Measurements from ENCODE around the gene SLC10A3. TPM values are rescaled to one million over a fixed set of nuclear protein-coding genes. Genes with fewer than 3 reads are reported as not detected.

The SLC10A3 gene
- total and polyA plus RNA-seq, 2 donors (not counting 3 experiments of a cell fraction or from before 2014, with no cell fraction given): 21.9 to 22.6 TPM

GRCh38 chrX:154487518-154488290, 2.7 kb downstream of the SLC10A3 start:
- H3K4me2 ChIP-seq (ENCODE audit: insufficient read depth, low read length): no peak overlapping the region
- dilution Hi-C loops (cut with MboI; ENCODE audit: extremely low pct_ligation_motif_present, low sequenced_read_pairs) (no loop called here), intact Hi-C loops (cut with micrococcal nuclease) (no loop called here)
- BruUV-seq (replicated peaks): no TSS peak
- no peaks in the 10 kb centered on the region for H3K9me3 ChIP-seq (replicated peaks; ENCODE audit: control insufficient read depth, insufficient read depth, low read length)
- ChIA-PET CTCF (interaction anchor here (1.4 kb wide), 1 partner anchor 39 kb away, joined by 4 read pairs; no protein-coding TSS in a partner anchor), POLR2A (interaction anchor here (0.5 to 1.2 kb wide), 2 partner anchors 9 to 12 kb away, joined by 3 to 5 read pairs; partner anchors contain the start of gene LAGE3)
- no peak overlapping the region for H3K27ac ChIP-seq (ENCODE audit: insufficient read depth, low read depth, low read length)
- DNase-seq (ENCODE audit: low read depth, low spot score) (no peak), FAIRE-seq (no peak)
- no peaks in the 10 kb centered on the region for H3K27me3 ChIP-seq (ENCODE audit: control insufficient read depth in 2 of 2, insufficient read depth in 2 of 2, low read length in 2 of 2)
- no peaks in the 10 kb centered on the region for H3K36me3 ChIP-seq (ENCODE audit: control insufficient read depth in 2 of 2, extremely low read depth in 1 of 2, insufficient read depth in 2 of 2, low read length in 2 of 2)
- H2AFZ ChIP-seq (ENCODE audit: low read depth, low read length): no peak overlapping the region
- peaks cover 3% of the 10 kb centered on the region for H3K4me1 ChIP-seq (ENCODE audit: control insufficient read depth, extremely low read depth, insufficient read depth, low read length)
- H3K9me1 ChIP-seq (replicated peaks; ENCODE audit: control insufficient read depth, extremely low read depth, insufficient read depth, low read length): no peaks in the 10 kb centered on the region
- H3K4me3 ChIP-seq (replicated peaks in 1 of 3; ENCODE audit: insufficient read depth in 1 of 3, low read depth in 1 of 3, low read length in 3 of 3): no peak overlapping the region
- H3K79me2 ChIP-seq (ENCODE audit: control insufficient read depth, insufficient read depth, low read length): peaks cover 10% of the 10 kb centered on the region
- H4K20me1 ChIP-seq (replicated peaks; ENCODE audit: control insufficient read depth, extremely low read depth, insufficient read depth, low read length): no peaks in the 10 kb centered on the region
- no peak for TF ChIP-seq MAX (IDR thresholded peaks at IDR 0.05; ENCODE audit: insufficient read depth, insufficient read length)
- TF ChIP-seq, protein P1, sequence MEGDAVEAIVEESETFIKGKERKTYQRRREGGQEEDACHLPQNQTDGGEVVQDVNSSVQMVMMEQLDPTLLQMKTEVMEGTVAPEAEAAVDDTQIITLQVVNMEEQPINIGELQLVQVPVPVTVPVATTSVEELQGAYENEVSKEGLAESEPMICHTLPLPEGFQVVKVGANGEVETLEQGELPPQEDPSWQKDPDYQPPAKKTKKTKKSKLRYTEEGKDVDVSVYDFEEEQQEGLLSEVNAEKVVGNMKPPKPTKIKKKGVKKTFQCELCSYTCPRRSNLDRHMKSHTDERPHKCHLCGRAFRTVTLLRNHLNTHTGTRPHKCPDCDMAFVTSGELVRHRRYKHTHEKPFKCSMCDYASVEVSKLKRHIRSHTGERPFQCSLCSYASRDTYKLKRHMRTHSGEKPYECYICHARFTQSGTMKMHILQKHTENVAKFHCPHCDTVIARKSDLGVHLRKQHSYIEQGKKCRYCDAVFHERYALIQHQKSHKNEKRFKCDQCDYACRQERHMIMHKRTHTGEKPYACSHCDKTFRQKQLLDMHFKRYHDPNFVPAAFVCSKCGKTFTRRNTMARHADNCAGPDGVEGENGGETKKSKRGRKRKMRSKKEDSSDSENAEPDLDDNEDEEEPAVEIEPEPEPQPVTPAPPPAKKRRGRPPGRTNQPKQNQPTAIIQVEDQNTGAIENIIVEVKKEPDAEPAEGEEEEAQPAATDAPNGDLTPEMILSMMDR (IDR thresholded peaks at IDR 0.05; ENCODE audit: extremely low read depth in 1 of 2, insufficient read depth in 1 of 2, low read depth in 1 of 2, low read length in 2 of 2): no peak
- H3K9ac ChIP-seq (replicated peaks; ENCODE audit: extremely low read depth, insufficient read depth, low read length): no peak overlapping the region
